Endodermal cell (in vitro differentiated cells): ENCODE results near the gene C13orf46. TPM values are rescaled to one million over a fixed set of nuclear protein-coding genes. Genes with fewer than 3 reads are reported as not detected.

Source experiments
- DNase-seq: peaks from one replicate; pipeline ENCODE4 v3.0.0-alpha.2; 2017
- H3K27ac ChIP-seq: 2 replicates; pipeline ENCODE4 v1.5.1; 2013; ENCODE audit warnings: mild to moderate bottlenecking, low read depth, low read length, moderate library complexity
- H3K27me3 ChIP-seq: 2 replicates; pipeline ENCODE4 v1.6.1; 2013; ENCODE audit warnings: mild to moderate bottlenecking, low read length, moderate library complexity; ENCODE audit not compliant: insufficient read depth, control insufficient read depth, poor library complexity, severe bottlenecking
- H3K36me3 ChIP-seq: 2 replicates; pipeline ENCODE4 v1.7.0; 2013; ENCODE audit warnings: mild to moderate bottlenecking, low read length, moderate library complexity; ENCODE audit not compliant: control insufficient read depth, insufficient read depth
- H3K4me1 ChIP-seq: one replicate; pipeline ENCODE4 v1.7.0; 2013; ENCODE audit warnings: low read length; ENCODE audit not compliant: control insufficient read depth, insufficient read depth
- H3K4me3 ChIP-seq: 2 replicates; pipeline ENCODE4 v1.5.1; 2013; ENCODE audit warnings: mild to moderate bottlenecking, low read length, moderate library complexity
- H3K9ac ChIP-seq: 2 replicates; pipeline ENCODE4 v1.6.1; 2013; ENCODE audit warnings: mild to moderate bottlenecking, low read length, moderate library complexity; ENCODE audit not compliant: poor library complexity, severe bottlenecking; ENCODE audit errors: extremely low read depth
- H3K9me3 ChIP-seq: 2 replicates; pipeline ENCODE4 v1.6.1; 2013; ENCODE audit warnings: mild to moderate bottlenecking, low read length, moderate library complexity; ENCODE audit not compliant: control insufficient read depth
- H3K27ac Mint-ChIP-seq: 2 replicates; pipeline ENCODE4 v1.8.0; 2020; ENCODE audit warnings: mixed read lengths
- H3K27me3 Mint-ChIP-seq: 2 replicates; pipeline ENCODE4 v1.8.0; 2021; ENCODE audit warnings: mild to moderate bottlenecking, mixed read lengths; ENCODE audit not compliant: insufficient read depth
- H3K36me3 Mint-ChIP-seq: 2 replicates; pipeline ENCODE4 v1.8.0; 2020; ENCODE audit warnings: low read depth, mixed read lengths
- H3K4me1 Mint-ChIP-seq: 2 replicates; pipeline ENCODE4 v1.8.0; 2020; ENCODE audit warnings: mixed read lengths
- H3K4me3 Mint-ChIP-seq: 2 replicates; pipeline ENCODE4 v1.8.0; 2020; ENCODE audit warnings: mild to moderate bottlenecking, moderate library complexity, mixed read lengths
- H3K9me3 Mint-ChIP-seq: 2 replicates; pipeline ENCODE4 v1.8.0; 2020; ENCODE audit warnings: mild to moderate bottlenecking, mixed read lengths
- CTCF ChIP-seq: fragments of 200-600 bp; sonication (generic); conservative IDR thresholded peaks from 2 replicates; pipeline ENCODE4 v1.5.0; 2021; ENCODE audit warnings: antibody characterized with exemption, mild to moderate bottlenecking
- WGBS, 2 experiments: methylation state at CpG; one replicate each; pipeline versions ENCODE4 v1.1.5 to v1.1.7; 2013; ENCODE audit warnings: missing lambda C conversion rate in 2 of 2, mixed read lengths in 1 of 2; ENCODE audit not compliant: insufficient coverage in 1 of 2, insufficient read length in 1 of 2; 5-methylcytosine and 5-hydroxymethylcytosine counted together
- total RNA-seq, 2 donors: library from RNA; stranded (reverse); fragmentation: NEBNext Ultra II Directional in 1 of 2; extraction: Animal tissue kit (Norgen Biotek cat#: 25700) in 1 of 2; gene quantifications; 2 replicates in 1 of 2; 3 replicates in 1 of 2; pipeline ENCODE4 v1.2.1, GENCODE V29; 2021

Gene C13orf46
- total RNA-seq, 2 donors from 2014 or later = 0.20 to 0.27 TPM

GRCh38 chr13:113953561-113953960, 20.3 kb downstream of the C13orf46 start:
- 95 to 96% methylated on average over 9 to 16 of the region's 16 CpGs for WGBS, 2 experiments
- Mint-ChIP-seq H3K9me3 (peaks cover 42% of the 10 kb centered on the region), H3K27me3 (peaks cover 8% of the 10 kb centered on the region), H3K4me3 (no peak overlapping the region), H3K4me1 (no peaks in the 10 kb centered on the region), H3K27ac (no peak overlapping the region), H3K36me3 (peaks cover 2% of the 10 kb centered on the region)
- H3K4me1 ChIP-seq = no peaks in the 10 kb centered on the region
- H3K9me3 ChIP-seq = peaks cover 10% of the 10 kb centered on the region
- no peak overlapping the region for H3K27ac ChIP-seq
- no peak overlapping the region for H3K9ac ChIP-seq
- no peak overlapping the region for H3K4me3 ChIP-seq
- no peaks in the 10 kb centered on the region for H3K27me3 ChIP-seq
- TF ChIP-seq CTCF = no peak
- no peaks in the 10 kb centered on the region for H3K36me3 ChIP-seq
- no peak for DNase-seq

- Histone ChIP-seq H3K27me3 (no peaks in the 10 kb centered on the region), H3K36me3 (no peaks in the 10 kb centered on the region), H3K4me1 (no peaks in the 10 kb centered on the region), H3K4me3 (no peak overlapping the region), H3K9me3 (peaks cover 6% of the 10 kb centered on the region), H3K9ac (no peak overlapping the region), H3K27ac (no peak overlapping the region)
- DNase-seq = no peak
- TF ChIP-seq CTCF = no peak
- Mint-ChIP-seq H3K4me3 (no peak overlapping the region), H3K4me1 (no peaks in the 10 kb centered on the region), H3K27ac (no peak overlapping the region), H3K36me3 (peaks cover under 1% of the 10 kb centered on the region), H3K27me3 (peaks cover 5% of the 10 kb centered on the region), H3K9me3 (peaks cover 37% of the 10 kb centered on the region)
- 91 to 100% methylated on average over 7 to 18 of the region's 18 CpGs for WGBS, 2 experiments
These were observed 20.8 kb downstream of the C13orf46 start for GRCh38 chr13:113952983-113953520.

GRCh38 chr13:113952151-113952982, 21.5 kb downstream of the C13orf46 start:
- H3K4me3 Mint-ChIP-seq = no peak overlapping the region
- DNase-seq = no peak
- Histone ChIP-seq H3K27ac (no peak overlapping the region), H3K27me3 (no peaks in the 10 kb centered on the region), H3K9me3 (no peaks in the 10 kb centered on the region), H3K9ac (no peak overlapping the region), H3K4me1 (no peaks in the 10 kb centered on the region), H3K4me3 (no peak overlapping the region), H3K36me3 (no peaks in the 10 kb centered on the region)
- H3K27ac Mint-ChIP-seq = no peak overlapping the region
- peaks cover 31% of the 10 kb centered on the region for H3K9me3 Mint-ChIP-seq
- no peaks in the 10 kb centered on the region for H3K4me1 Mint-ChIP-seq
- no peaks in the 10 kb centered on the region for H3K36me3 Mint-ChIP-seq
- WGBS, 2 experiments = 88 to 93% methylated on average over 19 to 42 of the region's 42 CpGs
- H3K27me3 Mint-ChIP-seq = peaks cover 4% of the 10 kb centered on the region
- TF ChIP-seq CTCF = no peak
